T follicular helper cell (primary cell): ENCODE measurements around the gene LPCAT1.
A peak's percentile ranks its signal among the peaks of the same experiment; 100 is the strongest.
"Not testable (repeated sequence)": the region's sequence is repeated elsewhere in the genome, so short reads cannot be mapped to it uniquely, and the experiment has no call there.

Source experiments
- DNase-seq: peaks from one replicate; pipeline ENCODE4 v3.0.0-alpha.2; 2020; ENCODE audit warnings: low read depth
- total RNA-seq, 2 experiments: gene quantifications; one replicate each; lab custom pipeline; 2026; lab: John Stamatoyannopoulos, UW

The LPCAT1 gene
- total RNA-seq: 82.0 to 102 reads per million in 2 experiments

GRCh38 chr5:1523793-1524480 lies at the start of gene LPCAT1:
Gene LPCAT1, minus strand, starts transcription at chr5:1523960. Its CDS starts 116 bp downstream, at chr5:1523844.
- DNase-seq: peak; percentile 47

GRCh38 chr5:1571875-1572274 lies 48.1 kb upstream of the LPCAT1 start:
- DNase-seq: not testable (repeated sequence)

- DNase-seq: no peak
Observed at GRCh38 chr5:1570975-1571374, 47.2 kb upstream of the LPCAT1 start.

GRCh38 chr5:1568201-1568979 lies 44.6 kb upstream of the LPCAT1 start:
- no peak for DNase-seq

GRCh38 chr5:1567527-1568200 lies 43.9 kb upstream of the LPCAT1 start:
- not testable (repeated sequence) for DNase-seq

- no peak for DNase-seq
Observed at GRCh38 chr5:1565737-1566734, 42.3 kb upstream of the LPCAT1 start.

- DNase-seq: no peak
Observed at GRCh38 chr5:1564824-1565736, 41.3 kb upstream of the LPCAT1 start.

- no peak for DNase-seq
Observed at GRCh38 chr5:1564182-1564748, 40.5 kb upstream of the LPCAT1 start.

- no peak for DNase-seq
Observed at GRCh38 chr5:1563617-1564181, 39.9 kb upstream of the LPCAT1 start.

GRCh38 chr5:1563051-1563461 lies 39.3 kb upstream of the LPCAT1 start:
- DNase-seq: no peak

GRCh38 chr5:1562599-1562998 lies 38.8 kb upstream of the LPCAT1 start:
- DNase-seq: no peak

GRCh38 chr5:1561402-1561929 lies 37.7 kb upstream of the LPCAT1 start:
- DNase-seq: no peak

GRCh38 chr5:1560499-1560898 lies 36.7 kb upstream of the LPCAT1 start:
- not testable (repeated sequence) for DNase-seq

GRCh38 chr5:1558944-1559343 lies 35.2 kb upstream of the LPCAT1 start:
- DNase-seq: no peak

- DNase-seq: no peak
Observed at GRCh38 chr5:1557114-1557873, 33.5 kb upstream of the LPCAT1 start.

GRCh38 chr5:1555808-1556731 lies 32.3 kb upstream of the LPCAT1 start:
- DNase-seq: no peak

GRCh38 chr5:1555011-1555807 lies 31.4 kb upstream of the LPCAT1 start:
- no peak for DNase-seq
